HPDE6-E6E7 (cell line): ENCODE results near the gene PNLIP.

Source experiments
- DNase-seq: peaks from one replicate; pipeline ENCODE4 v3.0.0; 2011; ENCODE audit warnings: missing footprints; ENCODE audit errors: extremely low spot score

PNLIP gene

DNA sequence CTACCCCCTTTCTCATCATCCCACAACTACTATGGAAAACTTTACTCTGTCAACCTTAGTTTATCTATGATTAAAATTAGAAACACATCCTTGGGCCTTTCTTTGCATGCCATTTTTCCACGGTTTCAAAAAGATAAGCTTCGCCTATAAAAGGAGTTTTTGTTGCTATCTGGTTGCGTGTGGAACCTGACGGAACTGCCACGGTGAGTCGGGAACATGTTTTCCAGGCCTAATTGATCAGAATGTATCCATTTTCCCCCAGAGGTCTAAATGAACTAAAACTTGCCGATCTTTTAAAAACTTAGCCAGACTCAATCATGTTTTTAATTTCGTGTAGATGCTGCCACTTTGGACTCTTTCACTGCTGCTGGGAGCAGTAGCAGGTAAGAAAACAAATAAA, at the start of gene PNLIP:
PNLIP (plus strand) TSS at position 176 of the 400 bp plus-strand sequence; CDS start at position 338, 162 bp downstream.
- DNase-seq: no peak

DNA sequence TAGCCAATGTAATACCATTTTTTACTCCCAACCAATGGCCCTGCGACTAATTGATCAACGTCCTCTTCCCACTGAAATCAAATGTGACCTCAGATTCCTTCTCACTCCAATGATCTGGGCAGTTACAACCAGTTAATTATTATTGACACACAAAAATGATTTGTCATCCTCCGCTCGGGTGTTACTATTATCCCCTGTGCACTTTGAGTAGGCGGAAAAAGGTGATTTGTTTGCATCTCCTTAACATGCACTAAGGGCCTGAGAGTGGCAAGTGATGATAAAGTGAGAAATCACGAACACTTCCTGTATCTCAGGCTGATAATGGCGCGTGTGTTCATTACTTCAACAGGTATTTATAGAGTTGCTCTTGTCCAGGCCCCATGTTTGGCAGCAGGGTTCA, 40.9 kb upstream of the PNLIP start:
- no peak for DNase-seq

DNA sequence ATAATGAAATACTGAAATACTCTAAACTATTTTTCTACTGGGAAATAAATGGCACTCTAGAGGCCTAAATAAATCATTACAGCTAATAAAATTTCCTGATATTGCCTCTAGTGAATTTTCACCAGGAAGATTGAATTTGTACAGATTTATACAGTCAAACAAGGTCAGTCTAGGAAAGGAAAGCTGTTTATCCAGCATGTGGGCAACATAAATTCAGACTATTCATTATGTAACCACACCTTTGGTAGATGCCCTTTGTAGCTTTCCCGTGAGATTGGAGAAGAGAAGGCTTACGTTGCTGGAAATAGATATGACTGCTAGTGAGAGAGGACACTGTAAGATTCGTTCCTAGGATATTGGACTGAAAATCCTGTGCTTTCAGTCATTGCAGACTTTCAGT, 35.2 kb upstream of the PNLIP start:
- no peak for DNase-seq

DNA sequence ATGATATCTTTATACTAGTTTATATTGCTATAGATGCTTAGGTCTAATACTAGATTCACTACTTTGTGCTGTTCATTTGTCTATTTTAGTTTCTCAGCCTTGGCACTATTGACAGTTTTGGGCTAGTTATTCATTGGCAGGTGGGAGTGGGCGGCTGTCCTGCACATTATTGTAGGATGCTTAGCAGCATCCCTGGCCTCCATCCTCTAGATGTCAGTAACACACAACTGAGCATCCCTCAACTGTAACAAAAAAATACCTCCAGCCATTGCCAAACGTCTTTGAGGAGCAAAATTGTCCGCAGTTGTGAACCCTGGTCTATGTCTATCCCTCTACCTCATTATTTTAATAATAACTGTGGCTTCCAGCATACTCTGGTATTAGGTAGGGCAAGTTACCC, 34.4 kb upstream of the PNLIP start:
- DNase-seq: no peak

DNA sequence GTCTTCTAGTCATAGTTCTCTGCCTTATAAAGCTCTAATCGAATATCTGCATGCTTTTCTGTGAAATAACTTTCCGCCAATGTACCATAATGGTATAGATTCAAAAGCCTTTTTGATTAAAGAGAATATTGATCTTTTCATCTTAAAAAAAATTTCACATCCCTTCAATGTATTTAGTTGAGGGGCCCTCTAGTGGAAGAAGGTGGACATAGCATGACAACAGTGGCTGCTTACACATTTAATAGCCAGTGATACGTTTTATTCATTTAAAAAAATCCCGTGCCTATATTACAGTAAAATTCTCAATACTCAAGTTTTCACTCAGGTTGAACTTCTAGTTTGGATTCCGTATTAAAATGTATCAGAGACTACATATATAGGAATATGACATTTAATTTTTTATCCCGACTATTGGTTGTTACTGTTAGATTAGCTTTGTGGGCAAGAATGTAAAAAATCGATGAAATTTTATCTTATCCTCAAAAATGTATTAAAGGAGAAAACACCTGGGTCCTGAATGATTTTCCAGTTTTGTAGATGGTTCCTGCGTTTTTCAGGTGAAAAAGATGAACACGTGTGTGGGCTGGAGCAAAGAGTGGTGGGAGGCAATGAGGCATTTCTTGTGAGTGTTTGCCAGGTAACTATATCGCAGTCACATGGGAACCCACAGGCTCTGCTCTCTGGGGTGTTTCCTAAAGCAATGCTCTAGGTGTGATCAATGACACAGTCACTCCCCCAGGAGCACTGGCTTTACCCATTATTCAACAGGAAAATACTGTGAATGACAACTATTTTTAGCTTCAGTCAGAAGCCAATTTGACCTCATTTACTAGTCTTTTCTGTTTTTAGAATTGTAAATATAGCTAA, 24.1 kb upstream of the PNLIP start:
- DNase-seq: peak; percentile 13

DNA sequence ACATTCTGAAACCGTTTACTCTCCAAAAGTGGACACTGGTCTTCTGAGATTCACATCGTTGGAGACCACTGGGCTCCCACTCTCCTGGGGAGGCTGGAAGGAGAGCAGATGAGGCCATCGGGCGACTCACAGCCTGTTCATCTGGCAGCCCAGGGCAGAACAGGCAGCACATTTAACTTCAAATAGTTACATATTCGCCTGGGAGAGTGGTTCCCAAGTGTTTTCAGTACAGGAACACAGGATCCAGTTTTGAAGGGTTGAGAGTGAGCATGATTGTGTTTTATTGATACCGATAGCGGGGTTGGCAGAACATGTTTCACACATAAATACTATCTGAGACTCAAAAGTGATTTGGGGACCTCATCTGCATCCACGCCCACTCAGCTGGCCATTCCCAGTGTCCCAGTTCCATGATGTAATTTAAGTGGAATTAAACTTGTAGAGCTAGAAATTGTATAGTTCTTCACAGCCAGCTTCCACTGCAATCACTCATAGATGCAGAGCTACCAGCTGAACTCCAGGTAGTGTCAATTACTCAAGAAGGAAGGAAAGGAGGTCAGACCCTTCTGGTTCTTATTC, 22.8 kb upstream of the PNLIP start:
- DNase-seq: no peak

DNA sequence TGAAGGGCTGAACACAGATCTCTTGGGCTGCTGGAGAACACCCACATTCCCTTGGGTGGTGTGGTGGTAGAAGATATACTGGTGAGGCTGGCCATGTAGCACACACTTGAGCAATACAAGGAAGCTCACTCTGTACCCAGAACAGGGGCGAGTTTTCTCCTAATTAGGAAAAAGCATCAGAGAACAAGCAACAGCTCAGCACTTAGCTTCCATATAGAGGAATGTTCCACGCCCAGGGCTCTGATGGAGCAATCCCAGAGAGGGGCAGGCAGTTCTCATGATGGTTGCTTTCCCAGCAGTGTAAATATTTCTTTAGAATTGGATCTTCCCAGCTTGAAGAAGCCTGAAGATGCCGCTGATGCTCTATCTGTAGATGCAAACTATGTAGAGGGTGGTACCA, 21.0 kb upstream of the PNLIP start:
- DNase-seq: no peak

DNA sequence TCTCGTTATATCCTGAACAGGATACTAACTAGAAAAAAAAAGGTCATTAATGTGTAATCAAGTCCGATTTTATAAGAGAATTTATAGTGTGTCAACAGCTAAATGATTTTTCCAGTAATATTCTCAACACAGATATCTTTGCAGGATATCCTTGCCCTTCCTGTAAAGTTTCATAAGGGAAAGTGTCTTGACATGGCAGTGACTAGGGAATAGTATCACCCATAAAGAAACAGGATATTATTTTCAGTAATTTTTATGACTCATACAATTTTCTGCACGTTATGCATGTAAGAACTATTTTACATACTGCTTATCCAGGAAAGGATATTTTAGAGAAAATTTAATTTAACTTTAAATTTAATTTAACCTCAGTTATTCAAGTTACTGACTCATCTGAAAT, 19.5 kb upstream of the PNLIP start:
- DNase-seq: no peak

DNA sequence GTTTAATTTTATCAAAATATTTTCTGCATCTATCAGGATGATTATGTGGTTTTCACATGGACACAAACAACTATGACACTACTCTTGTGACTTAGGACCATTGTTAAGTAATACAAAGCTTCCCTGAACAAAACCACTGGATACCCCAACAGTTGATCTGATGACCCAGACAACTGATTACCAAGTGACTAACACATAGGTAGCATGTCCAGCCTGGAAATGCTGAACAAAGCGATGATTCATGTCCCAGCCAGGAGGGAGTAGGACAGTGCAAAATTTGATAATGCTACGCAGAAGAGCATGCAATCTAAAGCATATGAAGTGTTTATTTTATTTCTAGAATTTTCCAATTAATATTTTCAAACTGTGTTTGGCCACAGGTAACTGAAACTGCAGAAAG, 8.9 kb upstream of the PNLIP start:
- peak; percentile 36 for DNase-seq

DNA sequence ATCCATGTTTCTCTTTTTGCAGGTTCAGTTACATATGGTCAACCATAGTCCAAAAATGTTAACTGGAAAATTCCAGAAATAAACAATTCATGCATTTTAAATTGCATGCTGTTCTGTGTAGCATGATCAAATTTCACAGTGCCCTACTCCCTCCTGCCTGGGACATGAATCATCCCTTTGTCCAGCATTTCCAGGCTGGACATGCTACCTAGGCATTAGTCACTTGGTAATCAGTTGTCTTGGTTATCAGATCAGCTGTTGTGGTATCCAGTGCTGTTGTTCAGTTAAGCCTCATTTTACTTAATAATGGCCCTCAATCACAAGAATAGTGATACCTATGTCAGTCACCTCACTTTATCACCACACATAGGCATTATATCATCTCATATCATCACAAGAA, 7.3 kb upstream of the PNLIP start:
- peak; percentile 52 for DNase-seq

DNA sequence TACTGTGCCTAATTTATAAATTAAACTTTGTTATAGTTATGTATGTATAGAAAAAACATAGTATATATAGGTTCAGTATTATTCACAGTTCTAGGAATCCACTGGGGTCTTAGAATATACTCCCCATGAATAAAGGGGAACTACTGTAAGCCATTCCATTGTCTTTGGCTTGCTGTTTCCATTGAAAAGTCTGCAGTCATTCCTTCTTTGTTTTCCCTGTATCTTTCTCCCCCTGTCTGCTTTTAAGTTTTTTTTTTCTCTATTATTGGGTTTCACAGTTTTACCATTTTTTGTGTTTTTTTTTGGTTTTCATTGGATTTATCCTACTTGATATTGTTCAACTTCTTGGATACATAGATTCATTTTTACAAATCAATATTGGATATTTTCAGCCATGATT, 6.7 kb upstream of the PNLIP start:
- no peak for DNase-seq

DNA sequence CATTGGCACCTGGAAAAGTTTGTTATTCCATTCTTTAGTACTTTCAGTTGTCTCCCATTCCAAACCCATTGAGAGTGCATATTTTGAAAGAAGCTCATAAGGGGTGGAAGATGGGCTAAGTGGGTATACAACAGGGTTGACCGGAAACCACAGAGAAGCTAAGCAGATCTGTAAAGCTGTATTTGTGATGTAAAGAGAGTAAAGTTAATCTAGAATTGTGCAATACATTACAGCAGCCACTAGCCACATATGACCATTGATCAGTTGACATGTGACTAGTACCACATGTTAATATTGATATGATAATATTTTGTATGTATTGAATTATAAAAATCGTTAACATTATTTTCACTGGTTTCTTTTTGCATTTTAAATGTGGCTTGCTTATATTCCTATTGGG, 4.9 kb upstream of the PNLIP start:
- DNase-seq: no peak

DNA sequence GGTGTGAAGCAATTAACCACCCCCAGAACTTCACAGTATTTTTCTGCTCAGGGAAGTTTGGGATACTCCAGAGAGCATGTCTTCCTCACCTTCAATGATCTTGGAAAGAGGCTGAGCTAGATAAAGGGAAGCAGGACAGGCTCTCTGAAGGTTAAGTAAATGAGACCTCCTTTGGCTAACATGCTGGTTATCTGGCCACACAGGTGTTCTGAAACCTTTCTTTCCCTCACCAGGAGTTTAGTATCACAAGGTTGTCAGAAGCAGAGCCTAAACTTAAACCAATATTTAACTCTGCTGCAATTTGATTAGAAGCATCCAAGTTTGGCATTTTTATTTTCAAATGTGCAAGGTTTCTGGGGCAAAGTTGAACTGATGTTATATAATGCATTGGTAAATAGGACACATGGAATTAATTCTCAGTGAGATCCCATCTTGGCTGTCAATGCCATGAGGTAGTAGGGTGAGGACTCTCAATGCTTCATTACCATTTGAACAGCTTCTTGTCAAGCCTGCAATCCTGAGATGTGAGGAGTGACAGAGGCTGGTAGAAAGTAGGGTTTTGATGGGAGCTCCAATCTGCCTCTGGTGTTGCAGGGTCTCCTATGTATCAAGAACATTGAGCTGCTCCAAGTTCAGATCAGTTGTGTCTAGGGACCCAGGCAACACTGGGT, 3.6 kb upstream of the PNLIP start:
- DNase-seq: no peak

DNA sequence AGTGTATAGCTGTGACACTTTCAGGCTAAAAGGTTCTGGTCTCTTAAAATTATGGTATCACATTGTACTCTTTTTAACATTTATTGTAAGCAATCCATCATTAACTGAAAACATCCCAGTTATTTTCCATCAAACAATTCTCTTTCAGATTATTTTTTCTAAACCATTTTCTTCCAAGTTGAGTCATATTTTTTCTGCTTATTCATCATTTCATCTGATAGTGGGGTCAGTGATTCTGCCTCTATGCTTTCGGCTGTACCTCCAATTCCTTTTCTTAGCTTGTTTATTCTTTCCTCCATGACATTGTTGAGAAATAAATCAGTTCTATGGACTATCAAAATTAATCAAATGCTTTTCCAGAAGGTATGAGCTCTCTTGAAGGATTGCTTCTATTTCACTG, 609 bp upstream of the PNLIP start:
- DNase-seq: no peak

DNA sequence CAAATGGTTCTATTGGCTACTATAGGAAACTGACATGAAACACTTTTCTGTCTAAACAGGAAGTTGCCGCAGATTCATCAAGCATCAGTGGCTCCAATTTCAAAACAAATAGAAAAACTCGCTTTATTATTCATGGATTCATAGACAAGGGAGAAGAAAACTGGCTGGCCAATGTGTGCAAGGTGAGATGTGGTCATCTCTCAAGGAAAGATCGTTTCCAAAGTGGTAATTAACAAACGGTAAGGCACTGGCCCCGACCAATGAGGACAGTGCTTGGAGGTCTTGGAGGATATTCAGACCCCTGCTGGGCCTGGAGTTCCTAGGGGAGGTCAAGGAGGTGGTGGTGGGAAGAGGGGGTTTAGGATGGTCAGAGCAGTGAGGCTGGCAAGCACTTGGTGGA, 2.6 kb downstream of the PNLIP start:
- no peak for DNase-seq

DNA sequence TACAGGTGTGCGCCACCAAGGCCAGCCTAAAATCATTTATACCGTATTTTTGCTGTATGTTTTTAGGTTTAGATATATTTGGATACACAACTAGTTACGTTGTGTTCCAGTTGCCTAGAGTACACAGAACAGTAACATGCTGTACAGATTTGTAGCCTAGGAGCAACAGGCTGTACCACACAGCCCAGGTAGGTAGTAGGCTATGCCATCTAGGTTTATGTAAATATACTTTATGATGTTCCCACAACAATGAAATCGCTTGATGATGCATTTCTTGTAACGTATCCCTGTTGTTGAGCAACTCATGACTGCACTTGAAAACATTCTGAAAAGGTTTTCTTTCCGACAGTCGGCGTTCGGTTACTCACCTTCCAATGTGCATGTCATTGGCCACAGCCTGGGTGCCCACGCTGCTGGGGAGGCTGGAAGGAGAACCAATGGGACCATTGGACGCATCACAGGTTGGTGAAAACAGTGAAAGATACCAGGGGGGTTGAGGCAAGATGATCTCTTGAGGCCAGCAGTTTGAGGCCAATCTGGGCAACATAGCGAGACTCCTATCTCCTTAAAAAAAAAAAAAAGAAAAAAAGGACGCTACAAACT, 7.7 kb downstream of the PNLIP start:
- DNase-seq: no peak

DNA sequence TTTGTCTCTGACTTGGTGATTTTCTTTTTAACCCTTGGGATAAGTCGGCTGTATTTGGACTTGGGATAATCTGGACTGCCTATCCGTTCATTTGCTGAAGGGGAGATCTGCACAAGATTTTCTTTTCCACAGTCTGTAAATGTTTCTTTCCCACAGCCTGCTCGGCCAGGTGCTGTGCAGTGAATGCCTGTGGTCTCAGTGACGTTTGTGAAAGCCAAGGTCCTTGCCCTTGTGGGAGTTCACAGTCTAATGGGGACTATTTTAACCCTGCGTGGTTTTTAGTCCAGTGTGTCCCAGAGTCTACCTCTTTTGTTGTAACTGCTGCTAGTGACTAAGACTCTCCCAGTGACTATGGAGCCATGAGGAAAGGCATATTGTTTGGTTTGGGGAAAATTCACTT, 8.9 kb downstream of the PNLIP start:
- DNase-seq: no peak

DNA sequence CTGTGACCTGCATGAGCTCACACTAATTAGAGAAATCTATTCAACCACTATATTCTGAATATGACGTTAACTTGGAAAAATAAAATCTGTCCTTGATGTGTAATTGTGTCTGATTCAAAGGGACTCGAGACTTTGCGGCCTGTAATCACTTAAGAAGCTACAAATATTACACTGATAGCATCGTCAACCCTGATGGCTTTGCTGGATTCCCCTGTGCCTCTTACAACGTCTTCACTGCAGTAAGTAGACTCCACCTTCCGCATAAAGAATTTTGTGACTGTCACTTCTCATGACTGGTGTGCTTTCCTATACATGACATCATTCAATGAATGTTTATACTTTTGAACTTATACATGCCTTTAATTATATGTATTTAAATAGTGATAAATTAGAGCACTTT, 10.1 kb downstream of the PNLIP start:
- DNase-seq: no peak

DNA sequence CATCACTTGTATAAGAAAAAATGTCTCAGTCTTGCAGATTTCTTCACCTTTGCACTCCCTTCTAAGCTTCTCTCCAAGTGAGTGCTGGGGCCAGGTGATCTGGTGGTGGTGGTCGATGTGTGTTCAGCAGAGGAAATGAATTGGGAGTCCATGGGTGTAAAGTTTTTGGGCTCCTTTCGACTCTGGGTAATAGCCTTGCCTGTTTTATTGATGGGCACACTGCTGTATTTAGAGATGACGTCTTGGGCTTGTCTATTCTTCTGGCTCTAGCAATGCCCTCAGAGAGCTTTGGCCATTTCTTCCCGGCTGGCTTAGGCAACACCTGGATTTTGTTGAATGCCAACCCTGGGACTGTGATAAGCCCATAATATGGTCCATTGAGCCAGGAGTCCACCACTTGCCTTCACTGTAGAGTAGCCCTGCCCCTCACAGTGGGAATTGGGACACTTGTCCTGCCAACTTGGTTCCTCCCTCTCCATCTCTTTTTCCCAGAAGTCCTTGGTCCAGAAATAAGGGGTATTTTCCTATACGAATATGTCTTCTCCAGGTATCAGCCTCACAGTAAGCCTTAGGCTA, 11.7 kb downstream of the PNLIP start:
- DNase-seq: no peak

DNA sequence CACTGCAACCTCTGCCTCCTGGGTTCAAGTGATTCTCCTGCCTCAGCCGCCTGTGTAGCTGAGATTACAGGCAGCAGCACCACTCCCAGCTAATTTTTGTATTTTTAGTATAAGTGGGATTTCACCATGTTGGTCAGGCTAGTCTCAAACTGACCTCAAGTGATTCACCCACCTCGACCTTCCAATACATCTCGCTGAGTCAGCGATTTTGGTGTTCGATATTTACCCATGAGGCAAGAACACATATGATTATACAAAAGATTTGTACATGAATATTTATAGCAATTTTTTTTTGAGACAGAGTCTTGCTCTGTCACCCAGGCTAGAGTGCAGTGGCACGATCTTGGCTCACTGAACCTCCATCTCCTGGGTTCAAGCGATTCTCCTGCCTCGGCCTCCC, 19.8 kb downstream of the PNLIP start:
- DNase-seq: no peak

DNA sequence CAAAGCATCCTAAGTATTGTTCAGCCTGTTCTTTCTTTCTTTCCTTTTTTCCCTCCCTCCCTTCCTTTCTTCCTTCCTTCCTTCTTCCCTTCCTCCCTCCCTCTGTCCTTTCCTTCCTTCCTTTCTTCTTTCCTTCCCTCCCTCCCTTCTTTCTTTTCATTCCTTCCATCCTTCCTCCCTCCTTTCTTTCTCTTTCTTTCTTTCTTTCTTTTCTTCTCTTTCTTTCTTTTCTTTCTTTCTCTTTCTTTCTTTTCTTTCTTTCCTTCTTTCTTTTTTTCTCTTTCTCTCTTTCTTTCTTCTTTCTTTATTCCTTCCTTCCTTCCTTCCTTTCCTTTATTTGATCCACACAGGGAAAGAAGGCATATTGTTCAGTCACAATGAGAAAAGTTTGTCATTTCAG, 21.2 kb downstream of the PNLIP start:
- DNase-seq: no peak

DNA sequence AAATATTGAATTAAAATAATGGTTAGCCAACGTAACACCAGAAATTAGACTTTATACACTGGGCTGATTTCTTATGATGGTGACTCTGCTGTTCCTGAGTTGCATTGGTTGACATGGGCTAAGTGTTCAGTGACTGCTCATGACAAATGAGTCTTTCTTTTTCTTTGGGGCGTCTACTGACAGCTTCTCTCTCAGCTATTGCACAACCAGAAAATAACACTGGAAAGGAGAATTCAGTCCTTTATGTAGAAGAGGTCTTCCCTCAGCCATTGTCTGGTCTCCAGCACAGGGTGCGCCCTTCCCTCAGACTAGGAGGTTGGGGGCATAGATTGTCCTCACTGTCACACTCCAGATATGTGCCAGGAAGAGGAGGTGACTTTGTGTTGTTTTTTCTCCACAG, 21.6 kb downstream of the PNLIP start:
- DNase-seq: no peak
